Smooth muscle cell (in vitro differentiated cells): Measurements from ENCODE around the gene DEDD. TPM values are rescaled to one million over a fixed set of nuclear protein-coding genes. Genes with fewer than 3 reads are reported as not detected.
A peak's percentile ranks its signal among the peaks of the same experiment; 100 is the strongest.

Experiments used
- DNase-seq: peaks from one replicate; lab custom pipeline; 2025; ENCODE audit not compliant: unreplicated experiment; lab: John Stamatoyannopoulos, UW
- H2AFZ ChIP-seq: fragments of 200-600 bp; sonication (generic); 2 replicates; pipeline ENCODE4 v1.6.0; 2016; ENCODE audit warnings: antibody characterized with exemption, low read depth, mild to moderate bottlenecking
- H3F3A ChIP-seq: fragments of 200-600 bp; sonication (generic); 2 replicates; pipeline ENCODE4 v1.6.0; 2017; ENCODE audit warnings: antibody characterized with exemption, low read depth
- H3K27ac ChIP-seq: fragments of 200-600 bp; sonication (generic); 2 replicates; pipeline ENCODE4 v1.5.1; 2016; ENCODE audit warnings: low read depth, mild to moderate bottlenecking
- H3K27me3 ChIP-seq: fragments of 200-600 bp; sonication (generic); 2 replicates; pipeline ENCODE4 v1.6.1; 2016; ENCODE audit warnings: low read depth, mild to moderate bottlenecking
- H3K36me3 ChIP-seq: fragments of 200-600 bp; sonication (generic); 2 replicates; pipeline ENCODE4 v1.5.1; 2016; ENCODE audit warnings: low read depth
- H3K4me1 ChIP-seq: fragments of 200-600 bp; sonication (generic); 2 replicates; pipeline ENCODE4 v1.5.1; 2016; ENCODE audit warnings: low read depth
- H3K4me2 ChIP-seq: fragments of 200-600 bp; sonication (generic); 2 replicates; pipeline ENCODE4 v1.6.0; 2016; ENCODE audit warnings: mild to moderate bottlenecking
- H3K4me3 ChIP-seq: fragments of 200-600 bp; sonication (generic); 2 replicates; pipeline ENCODE4 v1.5.1; 2016; ENCODE audit warnings: mild to moderate bottlenecking
- H3K79me2 ChIP-seq: fragments of 200-600 bp; sonication (generic); 2 replicates; pipeline ENCODE4 v1.6.0; 2016; ENCODE audit warnings: low read depth, mild to moderate bottlenecking
- H3K9ac ChIP-seq: fragments of 200-600 bp; sonication (generic); 2 replicates; pipeline ENCODE4 v1.6.0; 2016; ENCODE audit warnings: low read depth
- H3K9me3 ChIP-seq: fragments of 200-600 bp; sonication (generic); replicated peaks from 2 replicates; pipeline ENCODE4 v1.5.1; 2016; ENCODE audit warnings: low read depth
- H4K20me1 ChIP-seq: fragments of 200-600 bp; sonication (generic); 2 replicates; pipeline ENCODE4 v1.6.0; 2016; ENCODE audit warnings: low read depth
- WGBS: methylation state at CpG from one replicate; pipeline ENCODE4 v1.1.7; 2016; ENCODE audit warnings: low lambda C conversion rate; 5-methylcytosine and 5-hydroxymethylcytosine counted together
- polyA plus RNA-seq: library from polyadenylated mRNA; unstranded; fragments of >200 nt; fragmentation: Nextera tagmentation; extraction: Ambion mirVana; gene quantifications from 2 replicates; pipeline ENCODE4 v1.2.1, GENCODE V29; 2016
- total RNA-seq: library from RNA; depleted of rRNA; stranded (reverse); fragments of >200 nt; gene quantifications from 2 replicates; pipeline ENCODE4 v1.2.3, GENCODE V29; 2014
- TF ChIP-seq, protein P1 (sequence below): fragments of 200-600 bp; sonication (generic); IDR thresholded peaks from 2 replicates; pipeline ENCODE4 v1.5.1; 2017; ENCODE audit warnings: borderline replicate concordance, mild to moderate bottlenecking, antibody characterized with exemption; ENCODE audit not compliant: insufficient read depth, poor library complexity, severe bottlenecking

Gene DEDD
- total and polyA plus RNA-seq, 2 experiments from 2014 or later = 36.3 to 38.6 TPM

- Histone ChIP-seq H3K4me3 (no peak overlapping the region), H3K4me1 (peaks cover 11% of the 10 kb centered on the region), H2AFZ (no peak overlapping the region), H3K36me3 (no peaks in the 10 kb centered on the region), H3K4me2 (no peak overlapping the region), H4K20me1 (no peaks in the 10 kb centered on the region), H3K79me2 (no peaks in the 10 kb centered on the region), H3K9me3 (no peaks in the 10 kb centered on the region), H3K27ac (no peak overlapping the region), H3K27me3 (no peaks in the 10 kb centered on the region), H3F3A (peaks cover 10% of the 10 kb centered on the region), H3K9ac (no peak overlapping the region)
- 97% methylated on average over 9 of the region's 9 CpGs for WGBS
- TF ChIP-seq, protein P1, sequence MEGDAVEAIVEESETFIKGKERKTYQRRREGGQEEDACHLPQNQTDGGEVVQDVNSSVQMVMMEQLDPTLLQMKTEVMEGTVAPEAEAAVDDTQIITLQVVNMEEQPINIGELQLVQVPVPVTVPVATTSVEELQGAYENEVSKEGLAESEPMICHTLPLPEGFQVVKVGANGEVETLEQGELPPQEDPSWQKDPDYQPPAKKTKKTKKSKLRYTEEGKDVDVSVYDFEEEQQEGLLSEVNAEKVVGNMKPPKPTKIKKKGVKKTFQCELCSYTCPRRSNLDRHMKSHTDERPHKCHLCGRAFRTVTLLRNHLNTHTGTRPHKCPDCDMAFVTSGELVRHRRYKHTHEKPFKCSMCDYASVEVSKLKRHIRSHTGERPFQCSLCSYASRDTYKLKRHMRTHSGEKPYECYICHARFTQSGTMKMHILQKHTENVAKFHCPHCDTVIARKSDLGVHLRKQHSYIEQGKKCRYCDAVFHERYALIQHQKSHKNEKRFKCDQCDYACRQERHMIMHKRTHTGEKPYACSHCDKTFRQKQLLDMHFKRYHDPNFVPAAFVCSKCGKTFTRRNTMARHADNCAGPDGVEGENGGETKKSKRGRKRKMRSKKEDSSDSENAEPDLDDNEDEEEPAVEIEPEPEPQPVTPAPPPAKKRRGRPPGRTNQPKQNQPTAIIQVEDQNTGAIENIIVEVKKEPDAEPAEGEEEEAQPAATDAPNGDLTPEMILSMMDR = no peak
- no peak for DNase-seq
Measured at GRCh38 chr1:161168906-161169305, 36.4 kb upstream of the DEDD start.

DNA sequence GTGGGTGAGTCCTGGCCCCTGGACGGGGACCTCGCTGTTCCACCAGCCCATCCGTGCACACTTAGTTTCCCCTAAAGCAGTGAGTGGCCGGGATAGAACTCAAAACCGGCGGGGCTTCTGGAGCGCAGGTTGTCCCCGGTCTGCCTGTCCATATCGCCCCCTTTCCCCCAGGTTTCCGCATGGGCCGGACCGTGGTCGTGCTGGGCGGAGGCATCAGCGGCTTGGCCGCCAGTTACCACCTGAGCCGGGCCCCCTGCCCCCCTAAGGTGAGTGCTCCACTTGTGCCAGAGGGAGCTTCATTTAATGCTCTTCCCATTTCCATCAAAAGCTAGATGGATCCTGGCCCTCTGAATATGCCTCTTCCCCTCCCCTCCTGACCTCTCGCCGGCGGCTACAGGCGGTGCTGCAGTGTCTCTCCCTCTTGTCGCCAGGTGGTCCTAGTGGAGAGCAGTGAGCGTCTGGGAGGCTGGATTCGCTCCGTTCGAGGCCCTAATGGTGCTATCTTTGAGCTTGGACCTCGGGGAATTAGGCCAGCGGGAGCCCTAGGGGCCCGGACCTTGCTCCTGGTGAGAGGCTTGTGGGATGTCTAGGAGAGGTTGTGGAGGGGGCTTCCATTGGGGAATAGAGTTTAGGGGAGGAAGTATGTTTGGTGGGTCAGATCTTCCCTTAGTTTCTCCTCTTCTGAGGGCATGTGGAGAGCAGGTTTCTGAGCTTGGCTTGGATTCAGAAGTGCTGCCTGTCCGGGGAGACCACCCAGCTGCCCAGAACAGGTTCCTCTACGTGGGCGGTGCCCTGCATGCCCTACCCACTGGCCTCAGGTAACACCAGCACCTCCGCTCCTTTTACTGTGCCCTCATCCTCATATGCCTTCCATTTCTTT, 34.4 kb upstream of the DEDD start:
- Histone ChIP-seq H3K9me3 (no peaks in the 10 kb centered on the region), H3K4me2 (peak overlapping the region; percentile 96), H3K4me1 (peaks cover 11% of the 10 kb centered on the region), H3K79me2 (no peaks in the 10 kb centered on the region), H2AFZ (peak overlapping the region; percentile 43), H4K20me1 (no peaks in the 10 kb centered on the region), H3K4me3 (peak overlapping the region; percentile 58), H3F3A (peaks cover 10% of the 10 kb centered on the region), H3K9ac (peak overlapping the region; percentile 96), H3K36me3 (no peaks in the 10 kb centered on the region), H3K27me3 (no peaks in the 10 kb centered on the region), H3K27ac (peak overlapping the region; percentile 99)
- 11% methylated on average over 33 of the region's 33 CpGs for WGBS
- no peak for DNase-seq
- TF ChIP-seq, protein P1 = no peak

DNA sequence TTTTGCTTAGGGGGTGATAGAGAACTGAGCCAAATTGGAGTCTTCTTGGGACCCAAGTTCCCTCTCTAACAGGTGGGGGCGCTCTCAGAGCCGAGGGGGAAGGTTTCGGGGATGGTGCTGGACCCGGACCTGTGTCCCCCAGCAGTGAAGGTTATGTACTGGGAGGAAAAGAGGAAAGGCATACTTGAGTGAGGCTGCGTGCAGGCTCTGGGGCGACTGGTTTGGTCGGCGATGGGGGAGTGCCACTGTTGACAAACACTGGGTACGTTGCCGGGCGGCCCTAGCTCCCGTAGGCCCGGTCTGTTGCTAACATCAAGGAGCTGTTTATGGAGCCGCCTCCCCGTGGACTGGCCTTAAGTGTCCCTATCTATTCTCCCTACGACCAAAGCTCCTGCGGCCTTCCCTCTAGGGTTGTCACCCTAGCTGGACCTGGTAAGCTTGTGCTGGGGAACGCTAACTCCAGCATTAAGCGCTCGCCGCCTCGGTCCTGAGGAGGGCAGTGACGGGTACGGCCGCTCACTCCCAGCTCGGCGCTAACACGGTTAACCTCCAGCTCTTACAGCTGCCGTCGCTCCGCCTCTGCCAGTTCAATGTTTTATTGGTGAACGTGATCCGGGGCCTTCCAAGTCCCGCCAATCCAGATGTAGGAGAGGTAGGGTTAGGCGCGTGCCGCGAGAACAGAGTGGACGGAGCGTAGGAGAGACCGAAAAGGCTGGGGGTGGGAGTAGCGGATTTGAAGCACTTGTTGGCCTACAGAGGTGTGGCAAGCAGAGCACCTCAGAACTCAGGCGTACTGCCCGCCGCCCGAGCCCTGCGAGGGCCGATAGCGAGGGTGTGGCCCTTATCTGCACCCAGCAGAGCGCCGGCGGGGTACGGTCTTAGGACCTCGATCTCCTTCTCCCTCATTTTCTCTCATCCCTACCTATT, 33.5 kb upstream of the DEDD start, which contains the start of gene PPOX:
Gene PPOX, plus strand, starts transcription at position 685 of the 927 bp plus-strand sequence. CDS start 422 bp downstream, outside the sequence.
- Histone ChIP-seq H3K79me2 (no peaks in the 10 kb centered on the region), H3K27me3 (no peaks in the 10 kb centered on the region), H3K27ac (peak within 1 kb of the TSS; percentile 99), H3F3A (peaks cover 10% of the 10 kb centered on the region), H4K20me1 (no peaks in the 10 kb centered on the region), H3K36me3 (no peaks in the 10 kb centered on the region), H3K4me3 (peak within 1 kb of the TSS; percentile 58), H3K4me1 (peaks cover 11% of the 10 kb centered on the region), H3K9me3 (no peaks in the 10 kb centered on the region), H3K4me2 (peak within 1 kb of the TSS; percentile 96), H3K9ac (peak within 1 kb of the TSS; percentile 96), H2AFZ (peak within 1 kb of the TSS; percentile 43)
- under 1% methylated on average over 53 of the region's 54 CpGs for WGBS
- peak; percentile 78 for DNase-seq
- TF ChIP-seq, protein P1 = peak; percentile 36
